Skin of body (tissue), 2 donors: ENCODE results near the gene ALG14. TPM values are rescaled to one million over a fixed set of nuclear protein-coding genes. Genes with fewer than 3 reads are reported as not detected.
"Not testable (repeated sequence)": the region's sequence is repeated elsewhere in the genome, so short reads cannot be mapped to it uniquely, and the experiment has no call there.

Experiments used
- DNase-seq: peaks from one replicate; lab custom pipeline; 2025; lab: John Stamatoyannopoulos, UW
- total RNA-seq: library from RNA; depleted of rRNA; stranded (reverse); fragments of >200 nt; gene quantifications from one replicate; pipeline ENCODE4 v1.2.3, GENCODE V29; 2014

Gene ALG14
- total RNA-seq, 1 donor from 2014 or later: 1.8 TPM

DNA sequence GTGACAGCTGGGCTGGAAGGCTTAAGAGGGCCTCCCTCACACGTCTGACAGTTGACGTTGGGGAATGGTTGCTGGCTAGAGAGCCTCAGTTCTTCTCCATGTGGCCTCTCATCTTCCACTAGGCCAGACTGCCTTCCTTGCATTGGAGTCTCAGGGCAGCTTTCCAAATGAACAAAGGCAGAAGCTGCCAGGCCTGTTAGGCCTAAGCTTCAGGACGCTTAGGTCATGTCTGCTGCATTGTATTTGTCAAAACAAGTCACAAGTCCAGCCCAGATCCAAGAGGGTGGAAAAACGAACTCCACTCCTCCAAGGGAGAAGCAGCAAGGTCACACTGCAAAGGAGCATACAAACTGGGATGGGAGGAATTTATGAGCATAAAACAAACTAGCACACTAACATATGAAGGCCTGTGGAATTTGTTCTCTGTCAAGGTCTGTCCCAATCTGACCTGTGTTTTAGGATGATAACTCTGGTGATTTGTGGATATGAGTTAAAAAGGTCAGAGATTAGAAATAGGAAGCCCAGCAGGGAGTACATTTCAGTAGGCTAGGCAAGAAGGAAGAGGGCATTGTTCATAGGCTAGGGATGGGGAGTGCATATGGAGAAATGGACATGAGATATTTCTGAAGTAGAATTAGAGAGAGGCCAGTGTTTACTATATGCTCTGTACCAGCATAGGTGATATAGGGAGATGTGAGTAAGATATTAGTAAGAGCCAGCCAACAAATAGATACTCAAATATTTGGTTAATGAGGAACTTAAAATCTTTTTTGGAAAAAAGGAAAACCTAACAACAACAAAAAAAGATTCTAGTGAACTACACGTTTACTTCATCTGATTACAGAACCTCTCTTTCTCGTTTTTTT, 116.8 kb downstream of the ALG14 start:
- DNase-seq: peak; percentile 47

DNA sequence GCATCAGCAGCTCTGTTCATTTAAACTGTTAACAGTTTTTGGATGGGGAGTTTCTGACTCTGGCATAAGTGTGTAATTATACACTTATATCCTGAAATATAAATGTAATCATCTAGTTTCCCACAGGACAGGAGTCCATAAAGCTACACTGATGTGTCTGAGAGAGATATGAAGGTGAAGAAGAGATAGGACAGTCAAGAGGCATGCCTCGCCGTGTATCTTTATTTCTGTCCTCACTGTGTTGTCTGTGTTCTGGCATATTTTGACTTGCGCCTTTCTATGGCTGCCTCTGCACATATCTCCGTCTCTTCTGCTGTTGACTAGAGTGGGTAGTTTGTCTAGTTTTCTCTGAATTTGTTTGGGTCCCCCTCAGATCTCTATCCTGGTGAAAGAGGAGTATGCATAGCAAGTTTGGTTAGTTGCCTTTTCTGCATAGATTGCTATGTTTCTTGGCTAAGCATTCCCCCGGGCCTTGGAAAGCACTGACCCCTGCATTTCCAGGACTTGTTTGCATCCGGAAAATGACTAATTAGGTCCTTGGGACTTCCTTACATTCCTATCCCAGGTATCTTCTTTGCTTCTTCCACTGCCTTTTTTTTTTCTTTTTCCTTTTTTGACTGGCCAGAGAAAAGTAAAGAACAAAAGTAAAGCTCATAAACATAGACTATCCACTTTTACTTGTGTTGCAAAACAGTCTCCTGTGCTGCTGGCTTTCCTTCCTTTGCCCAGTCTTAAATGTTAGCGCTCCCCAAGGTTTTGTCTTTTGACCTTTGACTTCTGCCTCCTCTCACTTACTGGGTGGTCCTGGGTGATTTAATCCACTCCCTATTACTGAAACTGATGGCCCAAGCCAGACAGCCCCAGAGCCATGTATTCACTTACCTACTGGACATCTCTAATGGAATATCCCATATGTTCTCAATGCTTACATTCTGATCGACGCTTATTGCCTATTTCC, 118.2 kb downstream of the ALG14 start:
- no peak for DNase-seq

DNA sequence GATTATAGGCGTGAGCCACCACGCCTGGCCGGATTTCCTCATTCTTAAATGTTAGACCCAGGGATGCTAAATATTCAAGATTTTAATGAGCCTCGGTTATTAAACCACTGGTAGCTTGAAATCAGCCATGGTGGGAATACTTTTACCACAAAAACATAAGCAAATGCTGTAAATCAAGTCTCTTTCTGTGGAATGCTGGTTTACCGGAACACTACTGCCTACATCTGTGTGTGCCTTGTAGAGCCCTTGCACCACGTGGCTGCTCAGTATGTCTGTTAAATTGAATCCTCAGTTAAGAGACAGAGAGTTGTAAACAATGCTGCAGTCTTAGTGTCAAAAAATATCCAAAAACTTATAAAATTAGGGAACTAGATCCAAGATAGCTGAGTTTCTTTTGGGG, 119.0 kb downstream of the ALG14 start:
- peak; percentile 36 for DNase-seq

DNA sequence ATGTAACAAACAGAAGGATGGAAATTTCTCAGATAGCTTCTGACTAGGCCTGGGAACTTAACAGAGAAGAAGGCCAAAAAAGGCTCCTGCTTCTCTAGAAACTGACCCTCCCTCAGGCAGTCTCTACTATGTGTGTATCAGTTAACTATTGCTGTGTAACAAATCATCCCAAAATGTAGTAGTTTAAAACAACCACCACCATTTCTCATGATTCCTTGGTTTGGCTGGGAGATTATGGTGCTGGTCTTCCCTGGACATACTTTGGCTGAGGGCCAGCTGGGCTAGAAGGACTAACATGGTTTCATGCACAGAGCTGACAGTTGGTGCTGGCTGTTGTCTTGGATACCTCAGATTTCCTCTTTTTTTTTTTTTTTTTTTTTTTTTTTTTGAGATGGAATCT, 119.6 kb downstream of the ALG14 start:
- no peak for DNase-seq

DNA sequence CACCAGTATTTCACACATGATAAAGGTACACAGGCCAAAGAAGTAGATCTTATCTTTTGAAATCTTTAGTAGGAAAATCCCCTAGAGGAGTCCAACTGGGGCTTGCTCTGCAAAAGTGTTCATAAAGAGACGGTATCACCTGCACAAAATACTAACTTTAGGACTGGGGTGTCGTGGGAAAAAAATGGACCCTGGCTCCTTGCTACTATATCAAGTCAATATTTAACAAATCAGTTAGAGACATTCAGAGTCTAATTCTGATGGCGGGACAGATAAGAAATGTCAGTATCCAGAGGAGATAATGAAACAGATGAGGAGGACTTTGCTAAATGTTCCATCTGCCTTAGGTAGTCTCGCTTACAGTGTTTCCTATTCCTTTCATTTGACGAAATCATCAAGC, 120.2 kb downstream of the ALG14 start:
- DNase-seq: no peak

DNA sequence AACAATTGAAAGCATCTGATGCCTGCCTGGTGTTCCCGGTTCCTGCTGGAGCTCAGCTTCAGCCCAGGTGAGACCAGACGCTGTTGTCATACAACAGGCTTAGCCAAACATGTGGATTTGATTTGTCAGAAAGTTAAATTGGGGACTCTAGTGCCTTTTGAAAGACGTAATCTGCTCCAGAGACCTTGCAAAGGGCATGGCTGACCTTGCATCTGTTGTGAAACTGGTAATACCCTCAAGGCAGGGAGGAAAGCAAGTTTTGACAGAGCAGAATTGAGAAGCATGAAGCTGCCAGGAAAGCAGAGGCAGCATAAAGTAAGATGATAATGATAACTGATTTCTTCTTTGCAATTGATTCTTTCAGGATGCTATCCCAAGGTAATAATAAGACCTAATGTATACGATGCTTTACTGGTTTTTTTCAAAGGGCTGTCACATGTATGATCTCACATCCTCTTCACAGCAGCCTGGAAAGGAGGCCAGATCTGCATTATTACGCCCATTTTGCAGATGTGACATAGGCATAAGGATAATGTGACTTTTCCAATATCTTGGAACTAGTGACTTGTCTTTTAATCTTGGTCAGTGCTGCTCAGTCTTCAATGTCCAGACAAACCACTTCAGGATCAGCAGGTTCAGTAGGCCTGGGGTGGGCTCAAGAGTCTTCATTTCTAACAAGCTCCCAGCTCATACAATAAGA, 121.1 kb downstream of the ALG14 start:
- no peak for DNase-seq

DNA sequence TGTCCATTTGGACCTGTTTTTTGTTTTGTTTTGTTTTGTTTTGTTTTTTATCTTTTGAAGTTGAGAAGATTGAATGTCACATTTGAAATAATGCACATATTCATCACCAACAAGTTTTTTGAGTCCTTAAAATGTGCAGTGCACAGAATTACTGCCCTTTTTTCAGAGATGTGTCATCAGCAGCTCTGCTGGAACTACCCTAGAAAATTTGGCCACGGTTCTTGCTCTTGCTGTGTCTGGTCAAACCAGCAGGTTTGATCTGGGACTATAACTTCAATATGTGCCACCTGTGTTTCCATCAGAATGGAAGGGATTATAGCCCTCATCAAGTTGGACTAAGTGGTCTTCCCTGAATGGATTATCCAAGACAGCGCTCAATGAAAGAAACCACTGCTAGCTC, 121.7 kb downstream of the ALG14 start:
- no peak for DNase-seq

DNA sequence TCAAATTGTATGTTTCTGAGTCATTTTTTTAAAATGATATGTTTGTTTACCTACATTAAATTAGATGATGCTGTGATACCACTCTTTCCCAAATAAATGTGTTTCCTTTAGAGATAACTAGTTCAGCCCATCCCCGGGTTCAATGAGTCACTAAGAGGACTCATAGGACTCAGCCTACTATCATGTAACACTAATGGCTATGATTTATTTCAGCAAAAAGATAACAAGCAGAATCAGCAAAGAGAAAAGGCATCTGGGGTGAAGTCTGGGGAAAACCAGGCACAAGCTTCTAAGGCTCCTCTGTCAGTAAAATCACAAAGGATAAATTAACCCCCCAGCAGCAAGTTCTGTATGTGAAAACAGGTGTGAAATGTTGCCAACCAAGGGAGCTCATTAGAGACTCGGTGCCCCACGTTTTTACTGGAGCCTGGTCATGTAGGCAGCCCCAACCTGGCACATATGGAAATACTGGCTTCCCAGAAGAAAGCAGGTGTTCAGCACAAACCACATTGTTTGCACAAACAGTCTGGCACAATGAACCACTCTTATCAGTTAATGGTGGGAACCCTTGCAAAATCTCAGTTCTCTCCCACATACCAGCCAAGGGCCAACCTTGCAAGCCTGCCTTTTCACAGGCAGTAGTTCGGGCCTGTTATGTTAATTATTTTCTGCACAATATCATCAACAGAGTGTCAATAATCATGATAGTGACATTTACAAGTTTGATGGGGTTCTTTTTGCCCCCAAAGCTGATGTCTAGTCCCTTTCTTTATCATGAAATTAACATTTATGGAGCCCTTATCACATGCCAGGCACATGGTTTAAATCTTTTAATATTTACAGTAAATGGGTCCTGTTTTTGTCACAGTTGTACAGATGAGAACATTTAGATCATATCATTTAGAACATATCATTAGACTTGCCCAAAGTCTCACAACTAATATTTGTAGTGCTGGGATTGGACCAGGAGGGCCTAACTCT, 122.8 kb downstream of the ALG14 start:
- DNase-seq: no peak

DNA sequence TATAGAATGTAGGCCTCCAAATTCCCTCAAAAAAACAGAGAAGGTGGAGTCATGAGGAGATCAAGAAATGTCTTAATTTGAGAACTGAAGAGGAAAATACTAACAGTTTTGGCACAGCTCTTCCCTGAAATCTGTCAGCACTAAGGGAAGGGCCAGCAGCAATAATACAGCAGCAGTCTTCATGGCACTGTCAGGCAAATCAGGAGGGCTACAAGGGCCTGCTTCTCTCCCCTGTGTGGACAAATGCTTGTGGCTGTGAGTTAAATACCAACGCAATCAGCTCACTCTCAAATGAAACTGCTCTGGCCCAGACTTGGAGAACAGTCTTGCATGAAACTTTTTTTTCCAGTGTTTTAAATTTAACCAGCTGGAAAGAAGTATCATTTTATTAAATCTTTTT, 125.3 kb downstream of the ALG14 start:
- peak; percentile 69 for DNase-seq

DNA sequence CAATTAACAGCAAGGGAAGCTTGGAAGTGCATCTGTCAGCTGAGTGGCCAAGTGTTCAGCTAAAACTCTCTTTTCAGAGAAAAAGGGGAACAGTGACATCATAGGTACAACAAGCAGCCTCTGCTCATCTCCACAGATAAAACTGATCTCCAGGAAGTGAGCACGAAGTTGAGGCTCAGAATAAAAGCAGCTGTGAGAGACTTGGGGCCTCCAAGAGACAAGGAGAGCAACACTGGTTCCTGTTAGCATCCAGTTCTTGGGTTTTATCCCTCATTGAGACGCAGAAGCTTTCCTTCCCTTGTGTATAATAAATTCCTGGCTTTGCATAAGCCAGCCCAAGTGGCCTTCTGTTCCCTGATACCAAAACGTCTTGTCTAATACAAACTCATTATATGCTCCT, 125.9 kb downstream of the ALG14 start:
- DNase-seq: peak; percentile 30

DNA sequence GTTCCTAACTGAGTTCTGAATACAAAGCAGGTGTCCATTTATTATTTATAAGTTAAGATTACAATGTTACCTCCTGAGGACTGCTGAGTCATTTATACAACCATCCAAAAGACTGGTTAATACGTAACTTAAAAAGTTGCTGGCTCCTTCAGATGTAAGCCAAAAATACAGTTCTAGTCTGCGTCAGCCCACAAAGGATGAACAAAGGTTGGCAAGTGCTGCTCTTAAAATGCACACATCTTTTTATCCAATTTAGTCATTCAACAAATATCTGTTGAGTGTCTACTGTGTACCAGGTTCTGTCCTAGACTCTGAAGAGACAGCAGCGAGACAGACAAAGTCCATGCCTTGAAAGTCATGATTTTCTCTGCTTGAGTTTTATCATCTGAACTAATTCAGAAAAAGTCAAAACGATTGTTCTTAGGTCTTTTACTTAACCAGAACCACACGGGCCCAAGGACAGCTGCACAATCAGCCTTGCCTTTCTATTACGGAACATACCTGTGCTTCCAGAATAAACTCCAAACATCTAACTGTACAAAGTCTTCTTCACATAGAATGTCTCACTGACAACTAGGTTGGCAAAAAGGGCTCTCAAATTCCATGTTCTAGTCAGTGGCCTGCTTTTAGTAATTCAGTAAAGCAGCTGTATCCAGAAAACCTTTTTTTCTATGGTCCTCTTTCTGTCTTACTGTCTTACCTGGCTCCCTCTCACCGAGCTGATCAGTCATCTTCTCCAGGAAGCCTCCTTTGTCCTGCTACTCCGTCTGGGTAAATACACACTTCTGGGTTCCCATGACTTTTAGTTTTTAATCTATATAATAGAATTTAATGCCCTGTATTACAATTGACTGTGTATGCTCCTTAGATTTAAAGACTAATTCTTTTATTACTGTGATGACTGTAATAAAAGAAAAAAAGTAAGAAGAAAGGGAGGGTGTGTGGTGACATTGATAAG, 130.3 kb downstream of the ALG14 start:
- no peak for DNase-seq

DNA sequence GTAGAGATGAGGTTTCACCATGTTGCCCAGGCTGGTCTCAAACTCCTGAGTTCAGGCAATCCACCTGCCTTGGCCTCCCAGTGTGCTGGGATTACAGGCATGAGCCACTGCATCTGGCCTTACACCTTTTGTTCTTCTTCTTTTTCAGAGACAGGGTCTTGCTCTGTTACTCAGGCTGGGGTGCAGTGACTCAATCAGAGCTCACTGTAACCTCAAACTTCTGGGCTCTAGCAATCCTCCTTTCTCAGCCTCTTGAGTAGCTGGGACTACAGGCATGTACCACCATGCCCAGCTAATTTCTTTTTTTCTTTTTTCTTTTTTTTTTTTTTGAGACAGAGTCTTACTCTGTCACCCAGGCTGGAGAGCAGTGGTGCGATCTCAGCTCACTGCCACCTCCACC, 131.3 kb downstream of the ALG14 start:
- DNase-seq: not testable (repeated sequence)

DNA sequence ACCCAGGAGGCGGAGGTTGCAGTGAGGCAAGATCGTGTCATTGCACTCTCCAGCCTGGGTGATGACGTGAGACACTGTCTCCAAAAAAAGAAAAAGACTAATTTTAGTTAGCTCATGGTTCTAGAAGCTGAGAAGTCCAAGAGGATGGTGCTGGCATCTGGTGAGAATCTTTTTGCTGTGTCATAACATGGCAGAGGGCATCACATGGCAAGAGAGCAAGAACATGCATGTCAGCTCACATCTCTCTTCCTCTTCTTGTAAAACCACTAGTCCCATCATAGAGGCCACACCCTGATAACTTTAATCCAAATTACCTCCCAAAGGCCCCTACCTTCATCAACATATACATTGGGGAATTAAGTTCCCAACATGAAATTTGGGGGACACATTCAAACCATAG, 132.0 kb downstream of the ALG14 start:
- no peak for DNase-seq

DNA sequence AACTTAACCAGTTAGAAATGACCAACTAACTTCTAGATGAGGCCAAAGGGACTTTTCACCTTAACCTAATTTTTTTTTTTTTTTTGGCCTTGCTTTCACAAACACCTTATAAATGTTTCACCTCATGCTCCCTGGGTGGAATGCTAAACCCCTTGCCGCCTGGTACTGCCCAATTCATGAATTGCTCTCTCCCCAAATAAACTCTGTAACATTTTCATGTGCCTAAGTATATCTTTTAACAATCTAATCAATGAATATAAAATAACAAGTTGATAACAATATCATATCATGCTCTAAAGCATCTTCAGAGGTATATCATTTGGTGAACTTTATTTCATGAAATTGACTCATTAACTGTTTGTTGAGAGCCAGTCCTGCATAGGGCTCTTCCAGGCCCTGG, 134.9 kb downstream of the ALG14 start:
- DNase-seq: no peak

DNA sequence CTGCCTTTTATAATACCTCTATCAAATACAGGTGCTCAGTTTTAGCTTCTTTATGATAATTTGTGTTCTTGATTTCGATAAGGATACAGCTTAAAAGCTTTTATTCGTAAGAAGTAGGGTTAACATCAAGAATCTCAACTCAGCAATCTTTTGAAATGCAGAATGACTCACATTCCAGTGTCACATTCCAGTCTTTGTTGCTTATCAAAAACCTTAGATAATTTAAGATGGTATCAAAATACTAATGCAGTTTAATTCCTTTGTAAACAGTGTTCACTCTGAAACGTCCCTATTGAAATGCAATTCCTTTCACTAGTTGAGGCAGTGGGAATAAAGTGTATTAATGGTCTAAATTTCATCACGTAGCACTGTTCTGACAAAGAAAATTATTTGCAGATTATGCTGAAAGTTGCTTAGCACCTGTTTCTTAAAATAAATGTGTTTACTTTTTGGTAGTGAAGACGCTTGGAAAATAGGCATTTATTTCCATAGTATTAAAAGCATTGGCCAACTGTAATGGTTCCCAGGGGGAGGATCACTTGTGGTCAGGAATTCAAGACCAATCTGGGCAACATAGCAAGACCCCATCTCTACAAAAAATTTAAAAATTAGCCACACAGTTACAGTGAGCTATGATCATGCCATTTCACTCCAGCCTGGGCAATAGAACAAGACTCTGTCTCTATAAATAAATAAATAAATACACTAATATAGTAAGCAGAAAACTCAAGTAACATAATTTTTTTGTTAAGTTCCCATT, 135.7 kb downstream of the ALG14 start:
- no peak for DNase-seq

DNA sequence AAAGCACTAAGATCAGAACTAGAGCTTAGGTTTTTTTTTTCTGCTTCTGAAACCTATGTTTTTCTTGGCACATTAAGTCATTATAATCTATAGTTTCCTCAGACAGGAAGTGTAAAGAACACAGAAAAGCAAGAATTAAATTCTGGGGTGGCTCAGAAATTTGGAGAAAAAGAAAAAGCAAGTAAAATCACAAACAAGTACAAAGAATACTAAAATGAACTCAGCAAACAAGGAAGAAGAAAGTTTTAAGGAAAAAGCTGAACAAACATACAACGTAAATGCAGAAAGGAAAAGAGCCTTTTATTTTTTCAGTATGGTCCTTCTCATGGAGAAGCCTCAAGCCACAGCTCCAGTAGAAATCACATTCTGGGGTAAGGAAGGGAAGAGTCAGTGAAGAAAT, 137.3 kb downstream of the ALG14 start:
- DNase-seq: no peak

DNA sequence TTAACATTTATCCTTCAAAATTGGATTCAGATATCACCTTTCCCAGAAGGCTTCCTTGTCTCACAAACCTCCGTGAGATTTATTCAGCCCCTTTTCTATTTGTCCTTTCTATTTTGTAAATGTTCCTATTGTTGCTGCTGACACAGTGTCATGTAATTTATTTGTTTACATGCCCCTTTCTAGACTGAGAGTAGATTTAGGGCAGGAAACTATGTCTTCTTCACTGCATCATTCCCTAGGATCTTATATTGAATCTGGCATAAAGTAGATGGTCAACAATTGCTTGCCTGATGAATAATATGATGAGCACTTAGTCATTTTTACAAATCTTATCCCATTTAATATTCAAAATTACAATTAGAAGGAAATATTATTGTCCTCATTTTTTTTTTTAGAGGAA, 137.7 kb downstream of the ALG14 start:
- no peak for DNase-seq

DNA sequence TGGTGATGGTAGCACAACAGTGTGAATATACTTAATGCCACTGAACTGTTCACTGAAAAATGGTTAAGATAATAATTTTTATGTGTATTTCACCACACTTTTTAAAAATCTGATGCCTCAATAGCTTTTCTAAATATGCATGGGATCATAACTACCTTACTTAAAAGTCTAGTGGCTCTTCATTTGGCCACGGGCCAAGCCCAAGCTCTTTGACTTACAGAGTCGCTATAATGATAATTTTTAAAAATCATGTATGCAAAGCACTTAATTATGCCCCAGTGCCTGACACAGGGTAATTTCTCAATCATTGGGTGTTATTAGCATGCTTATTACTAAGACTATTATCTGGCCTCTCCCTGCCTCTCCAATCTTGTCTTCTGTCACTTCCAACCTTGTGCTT, 138.2 kb downstream of the ALG14 start:
- no peak for DNase-seq
